ENCODE data around the gene ARHGAP27.

The ARHGAP27 gene

GRCh38 chr17:45404870-45405249 lies 27.8 kb downstream of the ARHGAP27 start:
- no peak for DNase-seq

GRCh38 chr17:45403906-45404490 lies 28.7 kb downstream of the ARHGAP27 start:
- no peak for DNase-seq

- no peak for DNase-seq
These were observed 29.8 kb downstream of the ARHGAP27 start for GRCh38 chr17:45402916-45403315.

- no peak for DNase-seq
These were observed 33.9 kb downstream of the ARHGAP27 start for GRCh38 chr17:45398800-45399199.

GRCh38 chr17:45397796-45398195 lies 34.9 kb downstream of the ARHGAP27 start:
- DNase-seq: no peak

- DNase-seq: no peak
These were observed 36.0 kb downstream of the ARHGAP27 start for GRCh38 chr17:45396496-45397205.

GRCh38 chr17:45395569-45396415 lies 36.9 kb downstream of the ARHGAP27 start:
- no peak for DNase-seq

- DNase-seq: peak; percentile 53
These were observed 37.6 kb downstream of the ARHGAP27 start for GRCh38 chr17:45394913-45395568.

- DNase-seq: no peak
These were observed 38.1 kb downstream of the ARHGAP27 start for GRCh38 chr17:45394564-45394912.

GRCh38 chr17:45394091-45394490 lies 38.6 kb downstream of the ARHGAP27 start:
- DNase-seq: no peak

- no peak for DNase-seq
These were observed 39.3 kb downstream of the ARHGAP27 start for GRCh38 chr17:45393411-45393810.

- DNase-seq: no peak
These were observed 40.8 kb downstream of the ARHGAP27 start for GRCh38 chr17:45391918-45392317.

GRCh38 chr17:45391291-45391690 lies 41.4 kb downstream of the ARHGAP27 start:
- DNase-seq: no peak

- DNase-seq: no peak
These were observed 43.3 kb downstream of the ARHGAP27 start for GRCh38 chr17:45389354-45389753.

- no peak for DNase-seq
These were observed 43.9 kb downstream of the ARHGAP27 start for GRCh38 chr17:45388604-45389325.

GRCh38 chr17:45387739-45388138 lies 44.9 kb downstream of the ARHGAP27 start:
- DNase-seq: no peak

GRCh38 chr17:45386178-45386577 lies 46.5 kb downstream of the ARHGAP27 start:
- no peak for DNase-seq

GRCh38 chr17:45385331-45385997 lies 47.2 kb downstream of the ARHGAP27 start:
- DNase-seq: peak; percentile 88

- DNase-seq: no peak
These were observed 47.8 kb downstream of the ARHGAP27 start for GRCh38 chr17:45384789-45385262.

- DNase-seq: no peak
These were observed 48.5 kb downstream of the ARHGAP27 start for GRCh38 chr17:45384047-45384788.

GRCh38 chr17:45383003-45383402 lies 49.7 kb downstream of the ARHGAP27 start:
- DNase-seq: no peak

All from CD4-positive, alpha-beta T cell treated with Interleukin-10 for 1 hour (primary cell).